ENCODE measurements around the gene USP44. TPM values are rescaled to one million over a fixed set of nuclear protein-coding genes. Genes with fewer than 3 reads are reported as not detected.
A peak's percentile ranks its signal among the peaks of the same experiment; 100 is the strongest.

Gene USP44
- total and polyA plus RNA-seq, 2 experiments from 2014 or later: 1.2 to 2.2 TPM

- no peak for TF ChIP-seq CTCF (IDR thresholded peaks at IDR 0.05; ENCODE audit: low read depth, low read length)
- no peaks in the 10 kb centered on the region for H3K9me3 ChIP-seq (ENCODE audit: low read depth)
- no peak for DNase-seq (ENCODE audit: low read depth in 1 of 2, low spot score in 1 of 2)
- peaks cover 24% of the 10 kb centered on the region for H3K36me3 ChIP-seq
- no peak overlapping the region for H3K27ac ChIP-seq
- H3K4me3 ChIP-seq: no peak overlapping the region
- no peaks in the 10 kb centered on the region for H3K27me3 ChIP-seq
- no peaks in the 10 kb centered on the region for H3K4me1 ChIP-seq (ENCODE audit: low read depth)
These were observed 34.0 kb downstream of the USP44 start for GRCh38 chr12:95517246-95517645.

GRCh38 chr12:95516757-95517156 is 34.5 kb downstream of the USP44 start:
- H3K27me3 ChIP-seq: no peaks in the 10 kb centered on the region
- peaks cover 28% of the 10 kb centered on the region for H3K36me3 ChIP-seq
- no peaks in the 10 kb centered on the region for H3K4me1 ChIP-seq (ENCODE audit: low read depth)
- no peaks in the 10 kb centered on the region for H3K9me3 ChIP-seq (ENCODE audit: low read depth)
- H3K27ac ChIP-seq: peak overlapping the region; percentile 13
- H3K4me3 ChIP-seq: no peak overlapping the region
- peak in 1 of 2 donors; percentile 21 for DNase-seq (ENCODE audit: low read depth in 1 of 2, low spot score in 1 of 2)
- no peak for TF ChIP-seq CTCF (IDR thresholded peaks at IDR 0.05; ENCODE audit: low read depth, low read length)

GRCh38 chr12:95515197-95515596 is 36.1 kb downstream of the USP44 start:
- Histone ChIP-seq H3K27me3 (no peaks in the 10 kb centered on the region), H3K4me3 (no peak overlapping the region), H3K4me1 (ENCODE audit: low read depth) (no peaks in the 10 kb centered on the region), H3K9me3 (ENCODE audit: low read depth) (no peaks in the 10 kb centered on the region), H3K27ac (no peak overlapping the region), H3K36me3 (peaks cover 36% of the 10 kb centered on the region)
- no peak for TF ChIP-seq CTCF (IDR thresholded peaks at IDR 0.05; ENCODE audit: low read depth, low read length)
- no peak for DNase-seq (ENCODE audit: low read depth in 1 of 2, low spot score in 1 of 2)

- Histone ChIP-seq H3K36me3 (peaks cover 51% of the 10 kb centered on the region), H3K27me3 (no peaks in the 10 kb centered on the region), H3K4me1 (ENCODE audit: low read depth) (no peaks in the 10 kb centered on the region), H3K9me3 (ENCODE audit: low read depth) (no peaks in the 10 kb centered on the region), H3K27ac (no peak overlapping the region), H3K4me3 (no peak overlapping the region)
- no peak for TF ChIP-seq CTCF (IDR thresholded peaks at IDR 0.05; ENCODE audit: low read depth, low read length)
- DNase-seq (ENCODE audit: low read depth in 1 of 2, low spot score in 1 of 2): no peak
These were observed 37.7 kb downstream of the USP44 start for GRCh38 chr12:95513599-95513998.

- Histone ChIP-seq H3K36me3 (peaks cover 56% of the 10 kb centered on the region), H3K4me3 (no peak overlapping the region), H3K9me3 (ENCODE audit: low read depth) (no peaks in the 10 kb centered on the region), H3K4me1 (ENCODE audit: low read depth) (no peaks in the 10 kb centered on the region), H3K27ac (peak overlapping the region; percentile 24), H3K27me3 (no peaks in the 10 kb centered on the region)
- DNase-seq (ENCODE audit: low read depth in 1 of 2, low spot score in 1 of 2): no peak
- no peak for TF ChIP-seq CTCF (IDR thresholded peaks at IDR 0.05; ENCODE audit: low read depth, low read length)
These were observed 39.3 kb downstream of the USP44 start for GRCh38 chr12:95511977-95512376.

- Histone ChIP-seq H3K36me3 (peaks cover 63% of the 10 kb centered on the region), H3K27me3 (no peaks in the 10 kb centered on the region), H3K27ac (no peak overlapping the region), H3K4me3 (no peak overlapping the region), H3K4me1 (ENCODE audit: low read depth) (no peaks in the 10 kb centered on the region), H3K9me3 (ENCODE audit: low read depth) (no peaks in the 10 kb centered on the region)
- no peak for TF ChIP-seq CTCF (IDR thresholded peaks at IDR 0.05; ENCODE audit: low read depth, low read length)
- DNase-seq (ENCODE audit: low read depth in 1 of 2, low spot score in 1 of 2): no peak
These were observed 42.0 kb downstream of the USP44 start for GRCh38 chr12:95509300-95509699.

Measured in cardiac muscle cell (in vitro differentiated cells and primary cell).